AG04449 (cell line): Measurements from ENCODE around the gene LCE2D.

Experiments
- CTCF ChIA-PET: fragments of 350-600 bp; formaldehyde crosslinking; extraction: SDS; loops from one replicate; lab custom pipeline; 2021; ENCODE audit warnings: antibody characterized with exemption; lab: Yijun Ruan, JAX
- POLR2A ChIA-PET: fragments of 400-600, 350-600 bp; formaldehyde crosslinking; extraction: SDS; loops from one replicate; lab custom pipeline; 2020; ENCODE audit warnings: antibody characterized with exemption, inconsistent platforms; lab: Yijun Ruan, JAX
- DNase-seq: peaks from one replicate; pipeline ENCODE4 v3.0.0-alpha.2; 2010; ENCODE audit warnings: low read depth, low spot score
- H3K4me3 ChIP-seq: 2 replicates; pipeline ENCODE4 v1.5.1; 2011; ENCODE audit warnings: low read depth, mild to moderate bottlenecking, control low read depth, low read length
- TF ChIP-seq, protein P1 (sequence below): IDR thresholded peaks from one replicate; pipeline ENCODE4 v1.5.1; 2011; ENCODE audit warnings: mild to moderate bottlenecking, moderate library complexity, low read length, control low read depth, inconsistent platforms; ENCODE audit not compliant: insufficient read depth; ENCODE audit errors: missing control alignments

Gene LCE2D

DNA sequence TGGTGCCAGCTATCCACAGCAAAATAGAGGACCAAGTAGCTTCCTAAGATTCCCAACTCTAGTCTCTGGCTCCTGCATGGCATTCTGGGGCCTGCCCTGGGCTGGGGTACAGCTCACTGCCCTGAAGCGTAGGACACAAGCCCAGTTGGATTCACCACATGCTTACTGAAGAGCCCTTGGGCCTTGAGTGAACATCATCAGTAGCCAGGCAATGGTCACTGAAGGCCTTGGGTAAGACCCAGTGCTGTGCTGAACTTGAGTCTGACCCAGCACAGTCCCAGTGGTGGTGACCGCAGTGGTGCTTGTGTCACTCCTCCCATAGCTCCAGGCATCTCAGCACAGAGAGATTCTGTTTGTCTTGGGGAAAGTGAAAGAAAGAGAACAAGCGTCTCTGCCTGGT is 32.6 kb upstream of the LCE2D start:
- no peak for DNase-seq
- ChIA-PET CTCF (no interaction called here), POLR2A (no interaction called here)
- no peak overlapping the region for H3K4me3 ChIP-seq
- TF ChIP-seq, protein P1, sequence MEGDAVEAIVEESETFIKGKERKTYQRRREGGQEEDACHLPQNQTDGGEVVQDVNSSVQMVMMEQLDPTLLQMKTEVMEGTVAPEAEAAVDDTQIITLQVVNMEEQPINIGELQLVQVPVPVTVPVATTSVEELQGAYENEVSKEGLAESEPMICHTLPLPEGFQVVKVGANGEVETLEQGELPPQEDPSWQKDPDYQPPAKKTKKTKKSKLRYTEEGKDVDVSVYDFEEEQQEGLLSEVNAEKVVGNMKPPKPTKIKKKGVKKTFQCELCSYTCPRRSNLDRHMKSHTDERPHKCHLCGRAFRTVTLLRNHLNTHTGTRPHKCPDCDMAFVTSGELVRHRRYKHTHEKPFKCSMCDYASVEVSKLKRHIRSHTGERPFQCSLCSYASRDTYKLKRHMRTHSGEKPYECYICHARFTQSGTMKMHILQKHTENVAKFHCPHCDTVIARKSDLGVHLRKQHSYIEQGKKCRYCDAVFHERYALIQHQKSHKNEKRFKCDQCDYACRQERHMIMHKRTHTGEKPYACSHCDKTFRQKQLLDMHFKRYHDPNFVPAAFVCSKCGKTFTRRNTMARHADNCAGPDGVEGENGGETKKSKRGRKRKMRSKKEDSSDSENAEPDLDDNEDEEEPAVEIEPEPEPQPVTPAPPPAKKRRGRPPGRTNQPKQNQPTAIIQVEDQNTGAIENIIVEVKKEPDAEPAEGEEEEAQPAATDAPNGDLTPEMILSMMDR, result no peak

DNA sequence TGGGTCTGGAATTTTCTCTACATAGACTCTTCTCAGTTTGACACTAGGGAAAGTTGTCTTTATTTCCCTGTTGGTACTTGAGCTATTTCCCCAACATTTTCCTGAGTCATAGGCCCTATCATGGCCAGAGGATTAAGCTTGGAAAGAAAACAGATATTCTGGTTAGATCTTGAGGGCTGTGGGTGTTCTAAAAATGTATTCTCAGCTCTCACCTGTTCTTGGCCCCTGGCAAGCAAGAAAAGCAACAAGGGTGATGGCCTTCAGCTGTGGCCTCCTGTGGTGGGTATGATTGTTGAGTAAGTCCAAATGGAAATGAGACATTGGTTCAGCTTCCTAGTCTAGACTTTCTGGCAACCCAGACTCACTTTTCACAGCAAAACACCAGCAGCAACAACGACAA is 22.8 kb upstream of the LCE2D start:
- POLR2A ChIA-PET, result no interaction called here
- TF ChIP-seq, protein P1, result no peak
- CTCF ChIA-PET, result interaction anchor here (0.7 to 1.1 kb wide), 3 partner anchors 13 to 230 kb away, joined by 3 read pairs; no protein-coding TSS in a partner anchor

DNA sequence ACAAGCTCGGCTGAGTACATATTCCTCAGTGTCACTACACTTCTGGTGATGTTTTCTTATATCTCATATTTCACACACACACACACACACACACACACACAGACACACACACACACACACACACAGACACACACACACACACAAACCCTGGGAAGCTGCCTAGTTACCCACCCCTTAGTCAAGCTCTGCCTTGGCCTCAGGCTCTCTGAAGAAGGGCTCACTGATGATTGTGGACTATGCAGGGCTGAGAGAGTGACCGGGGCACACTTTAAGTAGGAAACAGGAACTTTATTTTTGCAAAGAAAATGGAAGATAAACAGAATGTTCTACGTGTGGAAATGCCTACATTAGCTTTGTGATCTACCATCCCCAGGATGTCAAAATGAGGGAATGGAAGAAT is 19.2 kb upstream of the LCE2D start:
- H3K4me3 ChIP-seq, result no peak overlapping the region
- no peak for DNase-seq
- POLR2A ChIA-PET, result no interaction called here
- TF ChIP-seq, protein P1, result no peak
- CTCF ChIA-PET, result interaction anchor here (2.6 kb wide), 1 partner anchor 10 kb away, joined by 22 read pairs; no protein-coding TSS in a partner anchor

More for the DNA sequence above, 22.8 kb upstream of the LCE2D start:
- H3K4me3 ChIP-seq, result no peak overlapping the region
- no peak for DNase-seq

DNA sequence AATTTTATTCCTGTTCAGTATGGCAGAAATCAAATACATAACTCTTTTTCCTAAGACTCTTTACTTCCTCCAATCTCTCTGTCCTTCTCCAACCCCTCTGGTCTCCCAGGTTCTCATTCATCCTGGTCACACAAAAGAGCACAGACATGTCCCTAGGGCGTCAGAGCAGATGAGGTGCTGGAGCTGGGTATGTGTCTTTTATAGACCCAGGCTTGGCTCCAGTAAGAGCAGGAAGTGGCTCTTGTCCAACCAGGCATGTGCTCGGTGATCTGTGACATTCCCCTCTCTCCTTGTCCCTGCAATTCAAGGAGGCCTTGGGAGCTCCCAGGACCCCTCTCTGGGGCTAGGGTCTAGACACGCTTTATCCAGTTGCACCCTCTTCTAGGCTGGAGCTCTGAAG is 18.0 kb upstream of the LCE2D start:
- no peak overlapping the region for H3K4me3 ChIP-seq
- TF ChIP-seq, protein P1, result no peak
- DNase-seq, result no peak
- POLR2A ChIA-PET, result no interaction called here
- CTCF ChIA-PET, result no interaction called here

DNA sequence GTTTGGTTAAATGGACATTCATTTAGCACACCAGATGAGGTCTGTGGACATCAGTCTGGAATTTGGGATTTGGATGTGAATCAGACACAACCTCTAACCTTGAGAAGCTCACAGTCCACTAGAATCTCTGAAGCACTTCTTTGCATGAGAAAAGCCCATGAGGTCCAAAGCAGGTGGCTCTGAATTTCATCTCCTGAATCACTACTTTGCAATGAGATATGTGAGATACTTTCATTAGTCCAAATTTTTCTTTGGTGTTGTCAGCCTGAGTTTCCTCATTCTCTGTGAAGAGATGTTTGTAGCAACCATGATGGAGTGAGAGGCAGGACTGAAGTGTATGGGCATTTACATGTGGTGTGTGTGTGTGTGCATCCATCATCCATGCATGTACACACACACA is 16.5 kb upstream of the LCE2D start:
- ChIA-PET CTCF (no interaction called here), POLR2A (no interaction called here)
- H3K4me3 ChIP-seq, result no peak overlapping the region
- TF ChIP-seq, protein P1, result no peak
- DNase-seq, result no peak

DNA sequence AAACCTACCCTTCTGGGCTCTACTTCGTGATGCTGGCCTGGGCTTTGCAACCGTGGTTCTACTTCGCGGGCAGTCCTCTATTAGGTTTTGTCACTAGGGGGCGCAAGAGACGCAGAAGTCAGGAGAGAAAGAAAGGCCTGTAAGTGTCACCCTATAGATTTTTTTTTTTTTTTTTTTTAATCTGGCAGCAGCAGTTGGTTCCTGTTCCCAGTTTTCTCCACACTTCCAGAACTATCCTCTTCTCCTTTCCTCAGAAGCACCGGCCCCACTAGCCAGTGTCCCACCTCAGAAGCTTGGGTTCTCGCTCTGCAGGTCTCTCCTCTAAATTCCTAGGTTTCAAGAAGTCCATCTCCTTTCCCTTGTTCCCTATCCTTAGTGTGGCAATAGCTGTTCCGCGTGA is 9.1 kb upstream of the LCE2D start:
- POLR2A ChIA-PET, result no interaction called here
- TF ChIP-seq, protein P1, result peak; percentile 59
- H3K4me3 ChIP-seq, result no peak overlapping the region
- DNase-seq, result no peak
- CTCF ChIA-PET, result interaction anchor here (0.6 to 3.9 kb wide), 20 partner anchors 11 to 698 kb away, joined by 3 to 22 read pairs (median 4); no protein-coding TSS in a partner anchor
